Measurements from ENCODE around the gene PRDX2. TPM values are rescaled to one million over a fixed set of nuclear protein-coding genes. Genes with fewer than 3 reads are reported as not detected.

The PRDX2 gene
- total and polyA plus RNA-seq, 10 of the 15 experiments (the other 5 are each of a cell fraction or from before 2014, with no cell fraction given), result 93.0 to 812 (median 344) TPM

DNA sequence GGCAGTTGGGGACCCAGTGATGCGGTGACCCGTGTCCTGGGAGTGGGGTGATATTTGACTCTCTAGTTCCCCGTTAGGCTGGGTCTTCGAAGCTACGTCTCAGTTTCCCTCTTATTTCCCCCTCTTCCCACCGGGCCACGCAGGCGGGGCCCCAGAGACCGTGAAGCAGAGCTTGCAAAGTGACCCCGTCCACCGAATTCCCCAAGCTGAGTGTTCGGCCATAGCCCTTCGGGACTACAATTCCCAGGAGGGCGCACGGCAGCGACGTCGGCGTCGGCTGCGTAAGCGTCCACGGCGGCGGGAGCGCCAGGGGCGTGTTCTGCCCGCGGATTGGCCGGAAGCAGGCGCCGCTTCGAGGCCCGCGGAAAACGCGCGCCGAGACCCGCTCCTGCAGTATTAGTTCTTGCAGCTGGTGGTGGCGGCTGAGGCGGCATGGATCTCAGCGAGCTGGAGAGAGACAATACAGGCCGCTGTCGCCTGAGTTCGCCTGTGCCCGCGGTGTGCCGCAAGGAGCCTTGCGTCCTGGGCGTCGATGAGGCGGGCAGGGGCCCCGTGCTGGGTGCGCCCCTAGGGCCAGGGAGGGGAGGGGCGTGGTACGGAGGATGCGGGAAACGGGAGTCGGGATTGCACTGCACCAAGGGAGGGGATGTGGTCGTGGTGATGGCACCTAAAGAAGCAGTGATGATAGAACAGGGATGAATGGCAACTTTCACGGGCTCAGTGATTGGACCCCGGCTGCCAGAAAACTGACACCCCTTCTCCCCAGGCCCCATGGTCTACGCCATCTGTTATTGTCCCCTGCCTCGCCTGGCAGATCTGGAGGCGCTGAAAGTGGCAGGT lies 4.9 kb upstream of the PRDX2 start, which contains the start of gene RNASEH2A (continued):
- TF ChIP-seq, protein P1, sequence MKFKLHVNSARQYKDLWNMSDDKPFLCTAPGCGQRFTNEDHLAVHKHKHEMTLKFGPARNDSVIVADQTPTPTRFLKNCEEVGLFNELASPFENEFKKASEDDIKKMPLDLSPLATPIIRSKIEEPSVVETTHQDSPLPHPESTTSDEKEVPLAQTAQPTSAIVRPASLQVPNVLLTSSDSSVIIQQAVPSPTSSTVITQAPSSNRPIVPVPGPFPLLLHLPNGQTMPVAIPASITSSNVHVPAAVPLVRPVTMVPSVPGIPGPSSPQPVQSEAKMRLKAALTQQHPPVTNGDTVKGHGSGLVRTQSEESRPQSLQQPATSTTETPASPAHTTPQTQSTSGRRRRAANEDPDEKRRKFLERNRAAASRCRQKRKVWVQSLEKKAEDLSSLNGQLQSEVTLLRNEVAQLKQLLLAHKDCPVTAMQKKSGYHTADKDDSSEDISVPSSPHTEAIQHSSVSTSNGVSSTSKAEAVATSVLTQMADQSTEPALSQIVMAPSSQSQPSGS (IDR thresholded peaks at IDR 0.05; ENCODE audit: low read length), result no peak
- TF ChIP-seq, protein P2, sequence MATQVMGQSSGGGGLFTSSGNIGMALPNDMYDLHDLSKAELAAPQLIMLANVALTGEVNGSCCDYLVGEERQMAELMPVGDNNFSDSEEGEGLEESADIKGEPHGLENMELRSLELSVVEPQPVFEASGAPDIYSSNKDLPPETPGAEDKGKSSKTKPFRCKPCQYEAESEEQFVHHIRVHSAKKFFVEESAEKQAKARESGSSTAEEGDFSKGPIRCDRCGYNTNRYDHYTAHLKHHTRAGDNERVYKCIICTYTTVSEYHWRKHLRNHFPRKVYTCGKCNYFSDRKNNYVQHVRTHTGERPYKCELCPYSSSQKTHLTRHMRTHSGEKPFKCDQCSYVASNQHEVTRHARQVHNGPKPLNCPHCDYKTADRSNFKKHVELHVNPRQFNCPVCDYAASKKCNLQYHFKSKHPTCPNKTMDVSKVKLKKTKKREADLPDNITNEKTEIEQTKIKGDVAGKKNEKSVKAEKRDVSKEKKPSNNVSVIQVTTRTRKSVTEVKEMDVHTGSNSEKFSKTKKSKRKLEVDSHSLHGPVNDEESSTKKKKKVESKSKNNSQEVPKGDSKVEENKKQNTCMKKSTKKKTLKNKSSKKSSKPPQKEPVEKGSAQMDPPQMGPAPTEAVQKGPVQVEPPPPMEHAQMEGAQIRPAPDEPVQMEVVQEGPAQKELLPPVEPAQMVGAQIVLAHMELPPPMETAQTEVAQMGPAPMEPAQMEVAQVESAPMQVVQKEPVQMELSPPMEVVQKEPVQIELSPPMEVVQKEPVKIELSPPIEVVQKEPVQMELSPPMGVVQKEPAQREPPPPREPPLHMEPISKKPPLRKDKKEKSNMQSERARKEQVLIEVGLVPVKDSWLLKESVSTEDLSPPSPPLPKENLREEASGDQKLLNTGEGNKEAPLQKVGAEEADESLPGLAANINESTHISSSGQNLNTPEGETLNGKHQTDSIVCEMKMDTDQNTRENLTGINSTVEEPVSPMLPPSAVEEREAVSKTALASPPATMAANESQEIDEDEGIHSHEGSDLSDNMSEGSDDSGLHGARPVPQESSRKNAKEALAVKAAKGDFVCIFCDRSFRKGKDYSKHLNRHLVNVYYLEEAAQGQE (IDR thresholded peaks at IDR 0.05; ENCODE audit: low read depth, low read length), result no peak
- peak in 1 of 2 experiments; percentile 62; a peak in 2 of 4 replicates for TF ChIP-seq BHLHE40 (IDR thresholded peaks at IDR 0.05; ENCODE audit: borderline replicate concordance in 1 of 2, low read depth in 2 of 2, low read length in 1 of 2)
- TF ChIP-seq SIN3A (IDR thresholded peaks at IDR 0.05; ENCODE audit: low read depth, low read length), result peak; percentile 91; the same call in 1 of the 2 replicates
- TF ChIP-seq, protein P3, sequence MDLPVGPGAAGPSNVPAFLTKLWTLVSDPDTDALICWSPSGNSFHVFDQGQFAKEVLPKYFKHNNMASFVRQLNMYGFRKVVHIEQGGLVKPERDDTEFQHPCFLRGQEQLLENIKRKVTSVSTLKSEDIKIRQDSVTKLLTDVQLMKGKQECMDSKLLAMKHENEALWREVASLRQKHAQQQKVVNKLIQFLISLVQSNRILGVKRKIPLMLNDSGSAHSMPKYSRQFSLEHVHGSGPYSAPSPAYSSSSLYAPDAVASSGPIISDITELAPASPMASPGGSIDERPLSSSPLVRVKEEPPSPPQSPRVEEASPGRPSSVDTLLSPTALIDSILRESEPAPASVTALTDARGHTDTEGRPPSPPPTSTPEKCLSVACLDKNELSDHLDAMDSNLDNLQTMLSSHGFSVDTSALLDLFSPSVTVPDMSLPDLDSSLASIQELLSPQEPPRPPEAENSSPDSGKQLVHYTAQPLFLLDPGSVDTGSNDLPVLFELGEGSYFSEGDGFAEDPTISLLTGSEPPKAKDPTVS (IDR thresholded peaks at IDR 0.05; ENCODE audit: low read depth, low read length), result no peak
- no peak for TF ChIP-seq KAT2A (conservative IDR thresholded peaks at IDR 0.05; ENCODE audit: control insufficient read depth, low read depth, low read length)
- TF ChIP-seq SREBF2 (IDR thresholded peaks at IDR 0.05; ENCODE audit: low read length), result no peak
- no peak for TF ChIP-seq ZBED1 (IDR thresholded peaks at IDR 0.05; ENCODE audit: borderline replicate concordance)
- peak; percentile 92 for TF ChIP-seq CREM (IDR thresholded peaks at IDR 0.05; ENCODE audit: low read depth)
- TF ChIP-seq RUNX3 (IDR thresholded peaks at IDR 0.05; ENCODE audit: low read length), result no peak; the same call in 1 of the 2 replicates
- TF ChIP-seq DPF2 (IDR thresholded peaks at IDR 0.05), result peak; percentile 43; the same call in 1 of the 2 replicates
- no peak for TF ChIP-seq SUPT20H (IDR thresholded peaks at IDR 0.05; ENCODE audit: borderline replicate concordance, control insufficient read depth, low read depth, low read length)
- TF ChIP-seq FOXM1 (IDR thresholded peaks at IDR 0.05; ENCODE audit: low read depth, low read length), result no peak
- no peak for TF ChIP-seq HDAC6 (IDR thresholded peaks at IDR 0.05; ENCODE audit: unreplicated experiment)
- TF ChIP-seq, protein P4, sequence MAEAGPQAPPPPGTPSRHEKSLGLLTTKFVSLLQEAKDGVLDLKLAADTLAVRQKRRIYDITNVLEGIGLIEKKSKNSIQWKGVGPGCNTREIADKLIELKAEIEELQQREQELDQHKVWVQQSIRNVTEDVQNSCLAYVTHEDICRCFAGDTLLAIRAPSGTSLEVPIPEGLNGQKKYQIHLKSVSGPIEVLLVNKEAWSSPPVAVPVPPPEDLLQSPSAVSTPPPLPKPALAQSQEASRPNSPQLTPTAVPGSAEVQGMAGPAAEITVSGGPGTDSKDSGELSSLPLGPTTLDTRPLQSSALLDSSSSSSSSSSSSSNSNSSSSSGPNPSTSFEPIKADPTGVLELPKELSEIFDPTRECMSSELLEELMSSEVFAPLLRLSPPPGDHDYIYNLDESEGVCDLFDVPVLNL (IDR thresholded peaks at IDR 0.05; ENCODE audit: low read depth, low read length), result peak; percentile 88
- TF ChIP-seq, protein P5, sequence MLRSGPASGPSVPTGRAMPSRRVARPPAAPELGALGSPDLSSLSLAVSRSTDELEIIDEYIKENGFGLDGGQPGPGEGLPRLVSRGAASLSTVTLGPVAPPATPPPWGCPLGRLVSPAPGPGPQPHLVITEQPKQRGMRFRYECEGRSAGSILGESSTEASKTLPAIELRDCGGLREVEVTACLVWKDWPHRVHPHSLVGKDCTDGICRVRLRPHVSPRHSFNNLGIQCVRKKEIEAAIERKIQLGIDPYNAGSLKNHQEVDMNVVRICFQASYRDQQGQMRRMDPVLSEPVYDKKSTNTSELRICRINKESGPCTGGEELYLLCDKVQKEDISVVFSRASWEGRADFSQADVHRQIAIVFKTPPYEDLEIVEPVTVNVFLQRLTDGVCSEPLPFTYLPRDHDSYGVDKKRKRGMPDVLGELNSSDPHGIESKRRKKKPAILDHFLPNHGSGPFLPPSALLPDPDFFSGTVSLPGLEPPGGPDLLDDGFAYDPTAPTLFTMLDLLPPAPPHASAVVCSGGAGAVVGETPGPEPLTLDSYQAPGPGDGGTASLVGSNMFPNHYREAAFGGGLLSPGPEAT (IDR thresholded peaks at IDR 0.05; ENCODE audit: low read depth), result peak; percentile 41; the same call in 1 of the 2 replicates
- TF ChIP-seq MTA2 (IDR thresholded peaks at IDR 0.05; ENCODE audit: low read depth), result no peak
- TF ChIP-seq MTA3 (IDR thresholded peaks at IDR 0.05; ENCODE audit: borderline replicate concordance, low read length), result no peak
- TF ChIP-seq STAT1 (conservative IDR thresholded peaks at IDR 0.05), result no peak
- TF ChIP-seq BACH1 (IDR thresholded peaks at IDR 0.05; ENCODE audit: borderline replicate concordance), result 0 out of 2 replicates have a peak, but pooled peaks have one; percentile 47
- TF ChIP-seq KLF5 (IDR thresholded peaks at IDR 0.05; ENCODE audit: partially characterized antibody), result peak; percentile 45

Data from GM12878 (cell line).